Uterus (tissue), 2 donors: ENCODE results near the gene MRPL52.

Source experiments
- POLR2A ChIP-seq, 2 donors: fragments of 450-650 bp; IDR thresholded peaks; one replicate each; pipeline ENCODE4 v1.6.1; 2016; ENCODE audit warnings: antibody characterized with exemption in 2 of 2, mild to moderate bottlenecking in 1 of 2, moderate library complexity in 1 of 2
- TF ChIP-seq, protein P1 (sequence below), 4 experiments: fragments of 200-600 bp in 2 of 4; fragments of 450-650 bp in 2 of 4; sonication (generic) in 2 of 4; IDR thresholded peaks; one replicate each; pipeline ENCODE4 v1.5.1; 2016 to 2019; ENCODE audit warnings: antibody characterized with exemption in 4 of 4, mild to moderate bottlenecking in 2 of 4, moderate library complexity in 1 of 4

DNA sequence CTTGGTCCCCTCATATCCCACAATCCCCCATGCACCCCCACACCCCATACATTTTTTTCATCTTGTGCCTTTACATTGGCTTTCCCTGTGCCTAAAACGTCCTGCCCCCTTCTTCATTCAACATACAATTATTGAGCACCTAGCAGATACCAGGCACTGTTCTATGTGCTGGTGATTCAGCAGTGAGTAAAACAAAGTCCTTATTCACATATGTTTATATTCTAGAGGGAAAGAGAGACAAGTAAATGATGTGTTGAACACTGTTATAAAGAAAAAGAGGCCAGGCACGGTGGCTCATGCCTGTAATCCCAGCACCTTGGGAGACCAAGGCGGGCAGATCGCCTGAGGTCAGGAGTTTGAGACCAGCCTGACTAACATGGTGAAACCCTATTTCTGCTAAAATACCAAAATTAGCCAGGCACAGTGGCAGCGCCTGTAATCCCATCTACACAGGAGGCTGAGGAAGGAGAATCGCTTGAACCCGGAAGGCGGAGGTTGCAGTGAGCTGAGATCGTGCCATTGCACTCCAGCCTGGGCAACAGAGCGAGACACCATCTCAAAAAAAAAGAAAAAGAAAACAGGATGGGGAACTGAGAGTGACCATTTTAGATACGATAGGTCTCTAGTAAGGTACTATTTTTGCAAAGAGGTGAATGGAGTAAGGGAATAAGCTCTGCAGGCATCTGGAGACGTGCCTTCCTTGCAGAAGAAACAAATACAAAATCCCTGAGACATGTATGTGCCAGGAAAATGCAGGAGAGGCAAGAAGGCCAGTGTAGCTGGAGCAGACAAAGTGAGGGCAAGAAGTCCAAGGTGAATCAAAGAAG, 26.6 kb upstream of the MRPL52 start:
- TF ChIP-seq POLR2A (IDR thresholded peaks at IDR 0.05) = no peak
- TF ChIP-seq, protein P1, sequence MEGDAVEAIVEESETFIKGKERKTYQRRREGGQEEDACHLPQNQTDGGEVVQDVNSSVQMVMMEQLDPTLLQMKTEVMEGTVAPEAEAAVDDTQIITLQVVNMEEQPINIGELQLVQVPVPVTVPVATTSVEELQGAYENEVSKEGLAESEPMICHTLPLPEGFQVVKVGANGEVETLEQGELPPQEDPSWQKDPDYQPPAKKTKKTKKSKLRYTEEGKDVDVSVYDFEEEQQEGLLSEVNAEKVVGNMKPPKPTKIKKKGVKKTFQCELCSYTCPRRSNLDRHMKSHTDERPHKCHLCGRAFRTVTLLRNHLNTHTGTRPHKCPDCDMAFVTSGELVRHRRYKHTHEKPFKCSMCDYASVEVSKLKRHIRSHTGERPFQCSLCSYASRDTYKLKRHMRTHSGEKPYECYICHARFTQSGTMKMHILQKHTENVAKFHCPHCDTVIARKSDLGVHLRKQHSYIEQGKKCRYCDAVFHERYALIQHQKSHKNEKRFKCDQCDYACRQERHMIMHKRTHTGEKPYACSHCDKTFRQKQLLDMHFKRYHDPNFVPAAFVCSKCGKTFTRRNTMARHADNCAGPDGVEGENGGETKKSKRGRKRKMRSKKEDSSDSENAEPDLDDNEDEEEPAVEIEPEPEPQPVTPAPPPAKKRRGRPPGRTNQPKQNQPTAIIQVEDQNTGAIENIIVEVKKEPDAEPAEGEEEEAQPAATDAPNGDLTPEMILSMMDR (IDR thresholded peaks at IDR 0.05) = no peak
